GM12878 (cell line): ENCODE results near the gene RSPH1. TPM values are rescaled to one million over a fixed set of nuclear protein-coding genes. Genes with fewer than 3 reads are reported as not detected.

Experiments used
- BCL11A ChIP-seq: IDR thresholded peaks from 2 replicates; pipeline ENCODE4 v1.6.1; 2011; ENCODE audit warnings: low read depth, low read length
- E2F8 ChIP-seq: fragments of 450-650 bp; IDR thresholded peaks from 2 replicates; pipeline ENCODE4 v1.6.1; 2018; ENCODE audit warnings: mild to moderate bottlenecking, low read depth, moderate library complexity; ENCODE audit not compliant: partially characterized antibody
- HDAC6 ChIP-seq: fragments of 200-600 bp; sonication (generic); IDR thresholded peaks from one replicate; pipeline ENCODE4 v1.8.0; 2017; ENCODE audit warnings: antibody characterized with exemption; ENCODE audit not compliant: unreplicated experiment
- PAX8 ChIP-seq: fragments of 450-650 bp; IDR thresholded peaks from 2 replicates; pipeline ENCODE4 v1.6.1; 2017; ENCODE audit warnings: mild to moderate bottlenecking, moderate library complexity
- ZBTB11 ChIP-seq: fragments of 450-650 bp; formaldehyde crosslinking; IDR thresholded peaks from 2 replicates; pipeline ENCODE4 v1.5.0; 2022; ENCODE audit warnings: mild to moderate bottlenecking, missing genetic modification characterization
- ZNF622 ChIP-seq: fragments of 450-650 bp; IDR thresholded peaks from 2 replicates; pipeline ENCODE4 v1.6.1; 2017; ENCODE audit warnings: mild to moderate bottlenecking, inconsistent platforms
- polyA plus RNA-seq, 11 experiments: library from polyadenylated mRNA; depleted of rRNA in 4 of 11; unstranded in 6 of 11; stranded (reverse) in 5 of 11; fragments of >200 nt; fragmentation: Nextera tagmentation in 4 of 11; fragmentation: Illumina TruSeq in 1 of 11; extraction: Ambion mirVana in 4 of 11; extraction: Trizol in 1 of 11; gene quantifications; 1 replicate in 1 of 11; 2 replicates in 10 of 11; pipeline versions ENCODE4 v1.2.1 to v1.2.3, GENCODE V29; 2011 to 2016; ENCODE audit warnings: inconsistent platforms in 2 of 11, missing spikeins in 2 of 11, low read depth in 1 of 11
- total RNA-seq, 4 experiments: library from RNA; depleted of rRNA in 3 of 4; stranded (reverse); fragments of >200 nt in 3 of 4; fragmentation: Illumina TruSeq in 1 of 4; extraction: Trizol in 1 of 4; gene quantifications; 2 replicates each; pipeline versions ENCODE4 v1.2.1 to v1.2.3, GENCODE V29; 2013 to 2021

RSPH1 gene
- total and polyA plus RNA-seq, 10 of the 15 experiments (the other 5 are each of a cell fraction or from before 2014, with no cell fraction given), result 0.11 to 1.4 (median 0.38) TPM

DNA sequence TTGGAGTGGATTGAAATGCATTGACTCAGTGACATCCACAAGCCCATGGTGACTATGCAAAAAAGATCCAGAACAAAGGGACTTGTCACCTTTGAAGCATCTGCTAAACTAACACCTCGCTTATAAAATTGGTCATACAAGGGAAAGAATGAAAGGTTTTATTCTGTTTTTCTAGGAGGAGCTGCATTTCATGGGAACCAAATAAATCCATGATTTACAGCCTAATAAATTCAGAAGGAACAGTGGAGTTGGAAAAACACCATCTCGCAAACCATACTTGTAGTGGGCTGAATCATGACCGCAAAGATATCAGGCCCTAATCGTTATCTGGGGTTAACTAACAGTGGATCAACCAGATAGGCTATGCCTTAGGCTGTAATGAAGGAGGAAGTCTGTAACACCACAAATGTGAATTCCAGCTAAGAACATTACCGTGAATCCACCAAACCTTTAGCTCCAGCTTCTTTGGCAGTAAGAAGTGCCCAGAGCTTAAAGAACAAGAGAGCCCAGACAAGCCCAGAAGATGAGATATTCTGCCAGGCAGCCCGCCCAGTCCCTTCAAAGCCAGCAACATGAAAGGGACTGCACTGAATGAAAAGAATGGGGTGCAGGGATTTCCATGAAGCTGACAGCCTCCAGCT, 27.4 kb downstream of the RSPH1 start (continued):
- TF ChIP-seq ZBTB11 (CRISPR knock-in tag) (no peak), HDAC6 (no peak), BCL11A (no peak), ZNF622 (no peak), PAX8 (no peak), E2F8 (no peak)
